ENCODE results near the gene MYO10.
A peak's percentile ranks its signal among the peaks of the same experiment; 100 is the strongest.
"Not testable (repeated sequence)": the region's sequence is repeated elsewhere in the genome, so short reads cannot be mapped to it uniquely, and the experiment has no call there.

The MYO10 gene

DNA sequence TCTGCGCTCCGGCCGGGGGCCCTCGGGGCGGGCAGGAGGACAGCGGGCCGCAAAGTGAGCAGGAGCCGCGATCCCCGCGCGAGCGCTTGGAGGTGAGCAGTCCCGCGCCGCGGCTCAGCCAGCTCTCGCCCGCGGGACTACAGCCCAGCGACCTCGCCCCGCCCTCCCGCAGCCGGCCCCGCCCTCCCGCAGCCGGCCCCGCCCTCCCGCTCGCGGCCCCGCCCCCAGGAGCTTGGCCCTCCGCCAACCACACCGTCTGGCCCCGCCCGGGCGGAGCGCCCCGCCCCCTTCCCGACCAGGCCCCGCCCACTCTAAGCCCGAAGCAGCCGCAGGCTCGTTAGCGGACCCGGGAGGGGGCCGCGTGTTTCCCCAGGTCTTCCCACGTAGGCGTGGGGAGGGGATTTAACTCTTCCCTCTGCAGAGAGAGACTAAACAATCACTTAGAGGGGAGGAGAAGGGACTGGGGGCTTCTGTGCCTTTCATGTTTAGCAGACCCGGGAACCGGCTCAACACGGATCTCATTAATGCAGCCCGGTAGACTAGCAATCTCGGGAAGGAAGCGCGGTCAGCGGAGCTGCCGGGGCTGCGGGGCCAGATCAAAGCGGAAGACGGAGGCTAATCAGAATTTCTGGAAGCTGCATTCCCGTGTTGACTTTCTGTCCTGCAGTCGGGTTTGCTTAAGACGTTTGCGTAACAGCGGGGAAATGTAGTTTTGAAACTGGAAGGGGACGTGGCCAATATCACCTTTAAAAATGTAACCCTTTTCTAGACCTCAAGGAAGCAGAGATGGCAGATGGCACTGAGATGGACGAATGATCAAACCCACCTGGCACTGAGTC is at the start of gene MYO10:
TSS of gene MYO10 (minus strand) at position 139 of the 839 bp plus-strand sequence. CDS start 480 bp downstream, outside the sequence.
- peak; percentile 80 for DNase-seq

DNA sequence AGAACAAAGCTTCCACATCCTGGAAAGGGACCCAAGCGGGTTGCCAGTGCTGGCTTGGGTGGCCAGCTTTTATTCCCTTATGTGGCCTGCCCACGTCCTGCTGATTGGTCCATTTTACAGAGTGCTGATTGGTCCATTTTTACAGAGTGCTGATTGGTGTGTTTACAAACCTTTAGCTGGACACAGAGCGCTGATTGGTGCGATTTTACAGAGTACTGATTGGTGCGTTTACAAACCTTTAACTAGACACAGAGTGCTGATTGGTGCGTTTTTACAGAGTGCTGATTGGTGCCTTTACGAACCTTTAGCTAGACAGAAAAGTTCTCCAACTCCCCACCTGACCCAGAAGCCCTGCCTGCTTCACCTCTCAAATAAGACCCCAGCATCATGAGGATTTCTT is 49.2 kb upstream of the MYO10 start:
- DNase-seq, result not testable (repeated sequence)

DNA sequence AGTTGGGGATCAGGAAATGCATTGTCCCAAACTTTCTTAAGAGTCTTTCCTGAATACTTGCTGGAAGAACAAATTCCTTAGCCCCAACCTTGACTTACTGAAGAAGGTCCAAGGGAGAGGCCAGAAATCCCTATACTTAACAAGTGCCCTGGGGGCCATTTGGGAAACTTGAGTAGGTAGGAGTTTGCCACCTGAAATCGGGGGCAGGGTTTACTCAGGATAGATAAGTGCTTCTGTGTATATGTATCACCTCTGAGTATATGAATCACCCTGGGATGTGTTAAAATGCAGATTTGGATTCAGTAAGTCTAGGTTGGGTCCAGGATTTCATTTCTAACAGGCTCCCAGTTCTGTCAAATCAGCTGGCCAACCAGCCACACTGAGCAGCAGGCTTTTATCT is 47.9 kb upstream of the MYO10 start:
- no peak for DNase-seq

DNA sequence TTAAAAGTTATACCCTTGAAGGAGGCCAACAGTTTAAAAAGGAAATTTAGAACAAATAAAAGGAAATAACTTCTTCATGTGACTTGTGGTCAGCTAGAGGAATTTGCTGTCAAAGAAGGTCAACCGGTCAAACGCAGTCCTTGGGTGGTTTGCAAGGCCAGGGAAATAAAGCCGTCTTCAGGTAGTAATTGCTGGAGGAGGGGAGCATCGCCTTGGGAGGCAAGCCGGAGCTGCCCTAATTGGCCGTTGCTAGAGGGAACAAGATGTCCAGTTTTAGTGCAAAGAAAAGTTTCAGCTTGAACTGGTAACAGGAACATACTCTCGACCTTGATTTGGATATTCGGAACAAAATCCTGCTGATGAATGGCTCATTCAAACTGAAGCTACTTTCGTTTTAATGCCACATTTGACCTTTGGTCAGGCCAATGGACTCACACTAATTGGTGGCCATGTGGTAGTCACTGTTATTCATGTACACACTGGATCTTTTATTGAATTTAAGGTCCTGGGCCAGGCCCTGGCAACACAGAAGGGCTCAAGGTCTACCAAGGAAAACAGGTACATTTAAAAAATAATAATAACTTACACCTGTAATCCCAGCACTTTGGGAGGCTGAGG is 47.0 kb upstream of the MYO10 start:
- no peak for DNase-seq

DNA sequence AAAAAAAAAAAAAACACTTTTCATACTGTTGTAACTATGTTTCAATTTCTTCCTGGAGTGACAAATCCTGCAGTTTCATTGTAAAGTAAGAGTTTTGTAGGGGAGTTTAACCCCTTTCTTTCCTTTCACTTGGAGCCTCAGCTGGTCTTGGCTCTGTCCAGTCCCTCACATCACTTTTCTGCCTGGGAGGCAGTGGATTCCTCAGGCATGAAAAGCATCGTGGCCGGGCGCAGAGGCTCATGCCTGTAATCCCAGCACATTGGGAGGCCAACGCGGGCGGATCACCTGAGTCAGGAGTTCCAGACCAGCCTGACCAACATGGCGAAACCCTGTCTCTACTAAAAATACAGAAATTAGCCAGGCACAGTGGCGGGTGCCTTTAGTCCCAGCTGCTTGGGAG is 45.6 kb upstream of the MYO10 start:
- no peak for DNase-seq

DNA sequence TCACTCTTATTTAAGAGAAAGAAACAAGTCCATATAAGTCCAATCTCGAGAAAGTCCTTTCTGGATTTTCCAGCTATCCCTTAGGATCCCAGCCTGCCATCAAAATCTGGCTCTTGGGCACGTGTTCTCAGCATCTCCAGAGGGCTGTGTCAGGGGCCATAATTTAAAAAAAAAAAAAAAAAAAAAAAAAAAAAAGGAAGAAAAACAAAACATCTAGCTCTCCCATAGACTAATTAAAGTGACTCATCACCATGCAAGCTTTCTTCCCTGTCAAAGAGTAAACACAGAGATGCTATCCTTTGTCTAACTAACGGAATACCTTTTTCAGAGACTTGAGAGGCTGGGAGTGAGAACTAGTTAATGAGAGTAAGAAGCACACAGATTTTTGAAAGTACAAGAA is 44.9 kb upstream of the MYO10 start:
- peak; percentile 40 for DNase-seq

GRCh38 chr5:16978296-16978695 is 42.2 kb upstream of the MYO10 start:
- DNase-seq, result no peak

- DNase-seq, result no peak
These were observed 40.5 kb upstream of the MYO10 start for GRCh38 chr5:16976625-16977008.

GRCh38 chr5:16975950-16976624 is 40.0 kb upstream of the MYO10 start:
- peak; percentile 81 for DNase-seq

DNA sequence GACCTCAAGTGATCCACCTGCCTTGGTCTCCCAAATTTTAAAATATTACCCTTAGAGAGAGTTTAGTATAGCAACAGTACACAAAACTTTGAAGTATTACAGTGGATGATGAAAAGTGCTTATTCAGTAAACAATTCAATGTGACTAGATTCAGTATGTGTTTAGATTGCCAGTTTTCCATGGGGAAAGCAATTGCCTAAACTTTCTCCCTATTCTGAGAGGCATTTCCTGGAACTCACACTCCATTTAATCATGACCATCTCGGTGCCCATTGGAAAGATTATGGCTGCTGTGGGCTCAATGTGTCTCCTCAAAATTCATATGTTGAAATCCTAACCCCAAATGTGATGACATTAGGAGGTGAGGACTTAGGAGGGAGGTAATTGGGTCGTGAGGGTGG is 38.9 kb upstream of the MYO10 start:
- DNase-seq, result no peak

GRCh38 chr5:16970826-16971225 is 34.7 kb upstream of the MYO10 start:
- peak; percentile 50 for DNase-seq

DNA sequence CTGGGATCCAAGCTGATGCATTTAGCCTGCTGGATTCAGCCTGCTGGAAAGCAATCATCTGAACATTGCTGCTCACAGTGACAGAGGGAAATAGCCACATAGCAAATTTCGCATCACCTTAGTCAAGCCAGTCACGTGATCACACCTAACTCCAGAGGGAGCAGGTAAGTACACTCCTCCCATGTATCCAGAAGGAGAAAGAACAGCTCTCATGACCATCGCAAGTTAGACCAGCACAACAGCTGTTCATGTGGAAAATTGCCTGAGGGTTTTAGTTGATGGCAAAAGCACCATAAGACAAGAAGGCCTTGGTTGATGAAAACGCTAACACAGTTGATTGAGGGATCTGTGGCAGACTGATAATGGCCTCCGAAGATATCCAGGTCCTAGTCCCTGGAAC is 34.2 kb upstream of the MYO10 start:
- no peak for DNase-seq

- DNase-seq, result peak; percentile 17
These were observed 29.5 kb upstream of the MYO10 start for GRCh38 chr5:16965581-16965980.

GRCh38 chr5:16963821-16964220 is 27.7 kb upstream of the MYO10 start:
- no peak for DNase-seq

DNA sequence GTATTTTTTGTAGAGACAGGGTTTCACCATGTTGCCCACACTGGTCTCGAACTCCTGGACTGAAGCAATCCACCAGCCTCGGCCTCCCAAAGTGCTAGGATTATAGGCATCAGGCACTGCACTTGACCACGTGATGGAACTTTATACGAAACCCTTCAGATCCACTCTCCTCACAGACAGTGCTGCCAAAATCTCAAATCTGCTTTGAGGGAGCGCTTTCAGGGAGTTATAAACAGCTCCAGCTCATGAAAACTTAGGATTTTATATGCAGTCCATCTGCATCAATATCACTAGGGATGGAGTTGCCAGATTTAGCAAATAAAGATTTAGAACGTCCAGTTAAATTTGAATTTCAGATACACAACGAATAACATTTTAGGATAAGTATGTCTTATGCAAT is 25.0 kb upstream of the MYO10 start:
- DNase-seq, result no peak

GRCh38 chr5:16957304-16958196 is 21.5 kb upstream of the MYO10 start:
- peak; percentile 99 for DNase-seq

- no peak for DNase-seq
These were observed 17.6 kb upstream of the MYO10 start for GRCh38 chr5:16953729-16954128.

DNA sequence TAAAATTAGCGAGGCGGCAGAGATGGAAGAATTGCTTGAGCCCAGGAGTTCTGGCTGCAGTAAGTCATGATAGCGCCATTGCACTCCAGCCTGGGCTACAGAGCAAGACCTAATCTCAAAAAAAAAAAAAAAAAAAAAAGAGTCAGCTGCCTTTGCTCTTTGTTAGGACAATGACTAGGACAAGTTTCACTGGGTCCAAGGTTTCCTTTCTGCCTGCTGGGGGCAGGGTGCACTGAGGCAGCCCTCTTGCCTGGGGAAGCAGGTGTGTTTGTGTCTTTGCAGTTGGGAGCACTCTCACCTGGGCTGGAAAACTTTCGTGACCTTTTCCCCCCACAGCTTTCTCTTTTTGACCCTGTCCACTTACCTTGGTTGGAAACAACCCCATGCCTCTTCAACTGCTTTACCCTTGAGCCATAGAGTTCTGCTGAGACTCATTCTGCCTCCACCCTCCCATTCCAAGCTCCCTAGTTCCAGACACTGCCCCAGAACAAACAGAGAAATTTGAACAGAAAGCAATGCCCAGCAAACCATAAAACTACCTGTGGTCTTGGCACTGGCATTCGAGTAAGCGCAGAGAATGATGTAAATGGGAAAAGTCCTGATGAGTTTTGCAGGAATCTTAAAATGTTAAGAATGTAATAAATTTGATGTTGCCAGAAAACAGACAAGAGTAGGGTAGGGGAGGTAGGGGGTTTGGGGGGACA is 17.0 kb upstream of the MYO10 start:
- no peak for DNase-seq

DNA sequence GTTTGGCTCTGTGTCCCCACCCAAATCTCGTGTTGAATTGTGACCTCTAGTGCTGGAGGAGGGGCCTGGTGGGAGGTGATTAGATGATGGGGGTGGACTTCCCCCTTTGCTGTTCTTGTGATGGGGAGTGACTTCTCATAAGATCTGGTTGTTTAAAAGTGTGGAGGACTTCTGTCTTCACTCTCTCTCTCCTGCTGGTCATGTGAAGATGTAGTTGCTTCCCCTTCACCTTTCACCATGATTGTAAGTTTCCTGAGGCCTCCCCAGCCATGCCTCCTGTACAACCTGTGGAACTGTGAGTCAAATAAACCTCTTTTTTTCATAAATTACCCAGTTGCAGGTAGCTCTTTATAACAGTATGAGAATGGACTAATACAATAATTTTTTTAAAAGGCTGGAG is 10.6 kb upstream of the MYO10 start:
- no peak for DNase-seq

GRCh38 chr5:16944816-16945562 is 8.9 kb upstream of the MYO10 start:
- DNase-seq, result no peak

DNA sequence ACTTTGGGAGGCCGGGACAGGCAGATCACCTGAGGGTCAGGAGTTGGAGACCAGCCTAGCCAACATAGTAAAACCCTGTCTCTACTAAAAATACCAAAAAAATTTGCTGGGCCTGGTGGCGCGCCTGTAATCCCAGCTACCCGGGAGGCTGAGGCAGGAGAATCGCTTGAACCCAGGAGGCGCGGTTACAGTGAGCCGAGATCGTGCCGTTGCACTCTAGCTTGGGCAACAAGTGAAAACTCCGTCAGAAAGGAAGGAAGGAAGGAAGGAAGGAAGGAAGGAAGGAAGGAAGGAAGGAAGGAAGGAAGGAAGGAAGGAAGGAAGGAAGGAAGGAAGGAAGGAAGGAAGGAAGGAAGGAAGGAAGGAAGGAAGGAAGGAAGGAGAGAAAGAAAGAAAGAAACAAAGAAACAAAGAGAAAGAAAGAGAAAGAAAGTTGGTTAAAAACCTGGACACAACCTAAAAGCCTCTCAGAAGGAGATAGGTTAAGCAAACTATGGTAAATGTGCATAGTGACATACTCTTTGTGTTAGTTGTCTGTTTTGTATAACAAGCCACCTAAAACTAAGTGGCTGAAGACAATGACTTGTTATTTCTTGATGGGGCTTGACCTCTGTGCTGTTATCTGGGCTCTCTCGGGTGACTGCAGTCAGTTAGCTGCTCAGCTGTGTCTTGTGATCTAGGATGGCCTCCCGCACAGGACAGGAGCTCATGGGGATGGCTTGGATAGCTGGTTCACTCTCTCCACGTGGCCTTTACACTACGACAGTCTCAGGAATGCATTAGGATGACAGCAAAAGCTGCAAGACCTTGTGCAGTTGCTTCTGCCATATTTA is 8.0 kb upstream of the MYO10 start:
- no peak for DNase-seq
